Ovary (tissue), 9 donors: ENCODE measurements around the gene PHF11. TPM values are rescaled to one million over a fixed set of nuclear protein-coding genes. Genes with fewer than 3 reads are reported as not detected.

Source experiments
- DNase-seq, 5 donors: peaks; one replicate each; pipeline ENCODE4 v3.0.0-alpha.2; 2019 to 2020
- H3K27ac ChIP-seq, 2 donors: fragments of 200-600 bp; one replicate each; pipeline versions ENCODE4 v1.5.1 to v1.8.0; 2019 to 2022
- H3K27me3 ChIP-seq: fragments of 200-600 bp; one replicate; pipeline ENCODE4 v1.8.0; 2022
- H3K36me3 ChIP-seq: fragments of 200-600 bp; sonication (generic); one replicate; pipeline ENCODE4 v1.5.1; 2019
- H3K4me1 ChIP-seq: one replicate; pipeline ENCODE4 v1.8.1; 2013; ENCODE audit warnings: mild to moderate bottlenecking, moderate library complexity; ENCODE audit not compliant: insufficient read depth
- H3K4me3 ChIP-seq: fragments of 200-600 bp; sonication (generic); one replicate; pipeline ENCODE4 v1.5.1; 2017
- H3K9me3 ChIP-seq, 2 donors: fragments of 200-600 bp in 1 of 2; sonication (generic) in 1 of 2; one replicate each; pipeline versions ENCODE4 v1.5.1 to v1.8.1; 2013 to 2019; ENCODE audit warnings: mild to moderate bottlenecking in 1 of 2, moderate library complexity in 1 of 2
- CTCF ChIP-seq, 3 donors: fragments of 450-650 bp in 2 of 3; fragments of 200-600 bp in 1 of 3; IDR thresholded peaks; one replicate each; pipeline versions ENCODE4 v1.5.1 to v1.8.0; 2016 to 2022; ENCODE audit warnings: antibody characterized with exemption in 3 of 3, mild to moderate bottlenecking in 1 of 3
- EP300 ChIP-seq: sonication (generic); formaldehyde crosslinking; IDR thresholded peaks from one replicate; pipeline ENCODE4 v1.6.1; 2017; ENCODE audit warnings: antibody characterized with exemption
- POLR2A ChIP-seq: fragments of 450-650 bp; IDR thresholded peaks from one replicate; pipeline ENCODE4 v1.6.1; 2017; ENCODE audit warnings: antibody characterized with exemption, mild to moderate bottlenecking, moderate library complexity
- WGBS, 3 donors: extraction: QIAGEN DNeasy Blood & Tissue Kit in 1 of 3; methylation state at CpG; one replicate each; pipeline versions ENCODE4 v1.1.5 to v1.1.7; 2013 to 2017; 5-methylcytosine and 5-hydroxymethylcytosine counted together
- intact Hi-C, 4 donors: fragments of 100-400 bp; cut with DNase I; formaldehyde crosslinking; loops; one replicate each; pipeline versions ENCODE4 v1.11.0 to v1.15.1; 2022 to 2023
- polyA plus RNA-seq, 2 donors: library from polyadenylated mRNA; stranded (reverse); fragments of 200-250 nt in 1 of 2; fragments of 350-450 nt in 1 of 2; fragmentation: Illumina TruSeq in 1 of 2; extraction: RNeasy Lipid Tissue Mini Kit (QIAGEN cat#74804) in 1 of 2; gene quantifications; one replicate each; pipeline ENCODE4 v1.2.3, GENCODE V29; 2013 to 2014
- total RNA-seq, 7 donors: library from RNA; depleted of rRNA in 2 of 7; stranded (reverse); fragments of >200 nt in 2 of 7; fragmentation: NEBNext Ultra II Directional in 3 of 7; extraction: Animal tissue kit (Norgen Biotek cat#: 25700) in 3 of 7; gene quantifications; one replicate each; pipeline versions ENCODE4 v1.1.0 to v1.2.4, GENCODE V29; 2016 to 2023
- donor health status: DM: no; HTN: no; CAD: no; lungs with moderate emphysema.
- donor health status: DM: no; HTN: no; CAD: no.
- donor health status: Bipolar disorder and iron deficiency.
- donor health status: DM: yes; HTN: yes; CAD: no.
- donor health status: DM: no; HTN: no; CAD: no.
- donor health status: DM: yes; HTN: yes; CAD: no.

Gene PHF11
- total and polyA plus RNA-seq, 9 donors: 25.5 to 57.0 (median 34.0) TPM

GRCh38 chr13:49464621-49465325, 31.0 kb upstream of the PHF11 start:
- Histone ChIP-seq H3K27ac (no peak overlapping the region), H3K27me3 (no peaks in the 10 kb centered on the region), H3K4me3 (no peak overlapping the region), H3K4me1 (no peaks in the 10 kb centered on the region), H3K9me3 (peaks cover 0 to 9% of the 10 kb centered on the region in 2 donors), H3K36me3 (no peaks in the 10 kb centered on the region)
- TF ChIP-seq CTCF (IDR thresholded peaks at IDR 0.05): no peak
- TF ChIP-seq EP300: no peak
- DNase-seq: no peak
- intact Hi-C loops: no loop called here
- 89 to 95% (median 91%) methylated on average over 4 of the region's 4 CpGs for WGBS, 3 donors

- TF ChIP-seq POLR2A (no peak), EP300 (no peak), CTCF (IDR thresholded peaks at IDR 0.05) (no peak)
- Histone ChIP-seq H3K27ac (no peak overlapping the region), H3K36me3 (no peaks in the 10 kb centered on the region), H3K4me1 (no peaks in the 10 kb centered on the region), H3K9me3 (peaks cover 0 to 9% of the 10 kb centered on the region in 2 donors), H3K4me3 (no peak overlapping the region), H3K27me3 (no peaks in the 10 kb centered on the region)
- 82 to 89% (median 84%) methylated on average over 5 of the region's 5 CpGs for WGBS, 3 donors
- DNase-seq: no peak
- intact Hi-C loops: no loop called here
Measured at GRCh38 chr13:49466292-49466838, 29.4 kb upstream of the PHF11 start.

GRCh38 chr13:49472186-49472585, 23.6 kb upstream of the PHF11 start:
- H3K4me3 ChIP-seq: no peak overlapping the region
- no peak for DNase-seq
- no peak overlapping the region for H3K27ac ChIP-seq
- intact Hi-C loops: no loop called here
- H3K4me1 ChIP-seq: no peaks in the 10 kb centered on the region
- no peaks in the 10 kb centered on the region for H3K27me3 ChIP-seq
- 12 to 23% (median 16%) methylated on average over 1 of the region's 1 CpG for WGBS, 3 donors
- TF ChIP-seq CTCF (IDR thresholded peaks at IDR 0.05) (no peak), EP300 (no peak), POLR2A (no peak)
- no peaks in the 10 kb centered on the region for H3K36me3 ChIP-seq
- no peaks in the 10 kb centered on the region for H3K9me3 ChIP-seq

GRCh38 chr13:49476529-49476928, 19.2 kb upstream of the PHF11 start:
- 91 to 93% (median 92%) methylated on average over 7 of the region's 7 CpGs for WGBS, 3 donors
- H3K27ac ChIP-seq: no peak overlapping the region
- TF ChIP-seq CTCF (IDR thresholded peaks at IDR 0.05) (no peak), POLR2A (no peak), EP300 (no peak)
- no peaks in the 10 kb centered on the region for H3K9me3 ChIP-seq
- intact Hi-C loops: no loop called here
- no peaks in the 10 kb centered on the region for H3K36me3 ChIP-seq
- H3K4me3 ChIP-seq: no peak overlapping the region
- no peak for DNase-seq
- H3K4me1 ChIP-seq: no peaks in the 10 kb centered on the region
- H3K27me3 ChIP-seq: no peaks in the 10 kb centered on the region
